ENCODE data around the gene PM20D2.

The PM20D2 gene

GRCh38 chr6:89208551-89208950, 62.7 kb downstream of the PM20D2 start:
- no peak for DNase-seq

- no peak for DNase-seq
Observed at GRCh38 chr6:89209457-89209856, 63.6 kb downstream of the PM20D2 start.

- DNase-seq = no peak
Observed at GRCh38 chr6:89212472-89212871, 66.6 kb downstream of the PM20D2 start.

GRCh38 chr6:89214197-89214596, 68.3 kb downstream of the PM20D2 start:
- DNase-seq = no peak

Data from femur (tissue), 1 donor.